Inflammatory macrophage treated with lipopolysaccharide for 1 hour (primary cell): ENCODE data around the gene CD2BP2.
"Not testable (repeated sequence)": the region's sequence is repeated elsewhere in the genome, so short reads cannot be mapped to it uniquely, and the experiment has no call there.

ENCODE experiments used
- DNase-seq, 2 donors: peaks; one replicate each; pipeline ENCODE4 v3.0.0-alpha.2; 2020 to 2022

CD2BP2 gene

DNA sequence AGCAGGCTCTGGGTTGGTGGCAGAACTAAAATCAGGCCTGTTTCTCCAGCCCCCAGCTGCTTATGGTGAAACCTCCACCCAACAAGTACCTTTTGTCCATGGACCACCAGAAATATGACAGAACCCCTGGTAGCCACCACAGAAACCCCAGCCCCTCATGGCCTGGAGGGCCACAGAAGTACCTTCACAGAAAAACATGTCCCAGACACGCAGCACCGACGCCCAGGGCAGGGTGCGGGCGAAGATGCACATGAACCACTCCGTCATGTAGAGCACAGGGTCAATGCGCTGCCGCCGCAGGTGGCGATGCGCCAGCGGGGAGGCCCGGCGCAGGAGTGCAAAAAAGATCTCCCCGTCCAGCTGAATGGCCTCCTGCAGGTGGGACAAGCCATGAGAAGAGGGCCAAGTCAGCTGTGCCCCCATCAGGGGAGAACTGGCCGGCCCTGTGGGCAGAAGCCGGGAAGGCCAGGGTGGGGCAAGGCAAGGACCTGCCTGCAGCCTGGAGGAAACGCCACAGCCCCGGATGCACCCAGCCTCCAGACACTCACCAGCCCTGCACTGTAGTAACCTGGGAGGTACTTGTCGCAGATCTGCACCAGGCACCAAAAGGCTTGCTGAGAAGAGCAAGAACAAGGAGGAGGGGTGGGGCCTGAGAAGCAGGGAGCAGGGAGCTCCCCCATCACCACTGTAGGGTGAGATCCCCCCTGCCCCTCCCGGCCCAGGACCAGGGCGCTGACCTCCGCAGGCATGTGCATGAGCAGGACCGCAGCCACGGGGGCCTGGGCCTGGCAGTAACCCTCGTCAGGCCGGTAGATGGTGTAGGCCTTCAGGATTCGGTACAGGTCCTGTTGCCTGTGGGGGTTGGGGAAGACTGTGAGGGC, 4.1 kb upstream of the CD2BP2 start:
- no peak for DNase-seq

DNA sequence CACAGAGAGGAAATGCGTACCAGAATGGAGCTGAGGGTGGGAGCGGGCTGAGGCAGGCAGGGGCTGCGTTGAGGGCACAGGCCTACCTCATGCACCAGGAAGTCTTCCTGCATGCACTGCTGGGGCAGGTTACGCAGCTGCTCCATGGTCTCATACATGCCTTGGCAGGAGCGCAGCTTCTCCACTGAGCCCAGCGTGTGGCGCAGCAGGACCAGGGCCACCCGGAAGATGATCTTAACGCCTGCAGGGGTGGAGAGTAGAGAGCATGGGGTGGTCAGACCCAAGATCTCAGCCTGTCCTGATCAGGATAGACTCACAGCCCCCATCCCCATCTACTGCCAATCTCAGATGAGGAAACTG, 3.4 kb upstream of the CD2BP2 start:
- no peak for DNase-seq

DNA sequence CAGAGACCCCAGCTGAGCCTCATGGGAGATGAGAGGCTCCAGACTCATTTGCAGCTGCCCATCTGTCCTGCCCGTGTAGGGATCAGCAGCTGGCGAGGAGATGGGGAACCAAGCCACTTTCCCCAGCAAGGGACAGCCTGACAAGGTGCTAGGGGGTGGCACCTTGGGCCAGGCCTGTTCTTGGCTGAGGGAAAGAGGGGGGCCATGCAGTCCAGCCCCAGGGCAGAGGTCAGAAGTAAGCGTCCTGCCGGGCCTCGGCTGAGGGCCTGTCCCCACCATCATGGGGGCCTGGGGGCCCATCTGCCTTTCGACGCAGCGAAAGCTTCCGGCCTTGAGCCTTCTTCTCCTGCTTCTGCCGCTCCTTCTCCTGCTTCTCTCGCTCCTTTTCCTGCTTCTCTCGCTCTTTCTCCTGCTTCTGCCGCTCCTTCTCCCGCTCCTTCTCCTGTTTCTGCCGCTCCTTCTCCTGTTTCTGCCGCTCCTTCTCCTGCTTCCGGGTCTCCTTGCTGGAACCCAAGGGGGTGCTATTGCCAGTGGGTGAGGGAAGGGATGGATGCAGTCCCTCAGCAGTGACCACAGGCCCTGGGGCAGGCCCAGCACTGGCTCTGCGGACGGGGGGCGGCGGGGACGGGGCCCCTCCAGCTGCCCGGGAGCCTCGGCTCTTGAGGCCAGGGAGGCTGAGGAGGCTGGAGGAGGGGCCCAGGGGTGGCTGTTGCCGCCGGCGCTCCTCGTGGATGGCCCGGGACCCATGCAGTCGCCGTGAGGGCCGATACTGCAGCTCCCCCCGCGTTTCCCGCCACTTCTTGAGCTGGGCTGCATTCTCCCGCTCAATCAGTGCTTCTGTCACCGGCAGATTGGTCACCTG, 2.8 kb upstream of the CD2BP2 start:
- DNase-seq: no peak

DNA sequence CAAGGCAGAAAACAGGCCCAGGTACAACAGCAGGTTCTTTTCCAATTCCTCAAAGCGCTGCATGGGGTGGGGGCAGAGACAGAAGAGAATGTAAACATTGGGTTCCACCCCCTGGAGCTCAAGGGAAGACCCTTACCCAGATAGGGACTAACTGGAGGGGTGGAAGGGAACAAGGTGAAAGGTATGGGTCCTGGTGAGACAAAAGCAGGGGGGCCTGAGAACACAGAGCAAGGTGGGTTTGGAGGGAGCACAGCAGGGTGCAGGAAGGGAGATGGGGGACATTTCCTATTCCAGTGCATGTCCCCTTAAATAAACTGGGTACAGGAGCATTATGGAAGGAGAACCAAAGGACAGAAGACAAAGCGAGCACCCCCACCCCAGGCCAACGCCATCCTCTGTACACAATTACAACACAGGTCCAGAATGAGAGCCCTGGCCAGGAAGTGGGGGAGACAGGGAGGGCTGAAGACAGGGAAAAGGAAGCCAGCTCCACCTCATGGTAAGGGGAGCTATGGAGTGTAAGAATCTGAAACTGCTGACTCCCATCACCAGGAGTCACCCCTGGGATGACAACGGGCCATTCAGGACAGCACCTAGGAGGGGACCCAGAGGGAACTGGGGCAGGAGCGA, 2.1 kb upstream of the CD2BP2 start:
- no peak for DNase-seq

GRCh38 chr16:30356401-30357084, 1.4 kb upstream of the CD2BP2 start:
- no peak for DNase-seq

DNA sequence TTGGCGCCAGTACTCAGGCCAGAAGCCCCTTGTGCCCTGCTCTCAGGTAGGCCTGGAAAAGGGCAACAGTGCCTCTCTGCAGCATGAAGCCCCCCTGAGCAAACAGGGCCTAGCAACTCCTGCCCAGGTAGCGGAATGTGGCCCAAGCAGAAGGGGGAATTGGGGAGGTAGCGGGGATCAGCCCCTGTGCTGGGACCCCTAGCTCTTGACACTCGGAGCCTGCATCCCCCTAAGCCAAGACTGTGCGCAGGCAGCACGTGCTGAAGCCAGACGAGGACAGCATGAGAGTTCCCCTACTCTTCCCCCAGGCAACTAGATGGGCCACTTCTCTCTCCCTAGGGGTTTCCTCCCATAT, 823 bp upstream of the CD2BP2 start:
- DNase-seq: no peak

DNA sequence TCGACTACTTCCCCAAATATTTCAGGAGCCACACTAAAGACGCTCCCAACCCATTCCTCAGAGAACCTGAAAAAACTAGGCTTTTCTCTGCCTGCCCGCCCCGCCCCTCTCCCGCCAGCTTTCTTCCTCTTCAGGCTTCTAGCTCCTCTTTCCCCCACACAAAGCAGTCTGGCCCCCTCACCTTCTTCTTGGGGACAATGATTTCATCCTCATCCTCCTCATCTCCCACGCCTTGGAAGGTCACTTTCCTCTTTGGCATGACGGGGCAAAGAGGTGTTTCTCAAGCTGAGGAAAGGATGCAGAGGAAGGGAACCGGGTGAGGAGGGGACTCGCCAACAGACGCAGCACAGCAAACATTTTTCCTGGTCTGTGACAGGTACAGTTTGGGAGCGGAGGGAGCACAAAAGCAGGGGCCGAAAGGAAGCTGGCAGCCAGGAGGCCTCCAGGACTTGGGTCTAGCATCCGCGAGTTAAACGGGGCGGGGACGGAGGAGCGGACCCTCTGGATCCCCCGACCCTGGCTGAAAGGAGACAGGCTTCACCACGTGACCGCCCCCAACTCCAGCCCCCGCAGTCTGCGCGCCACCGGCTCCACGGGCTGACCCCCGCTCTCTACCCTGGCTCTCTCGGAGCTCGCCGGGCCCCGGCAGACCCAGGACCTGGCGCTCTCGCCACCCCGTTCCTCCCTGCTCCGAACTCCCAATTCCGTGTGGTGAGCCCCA, 525 bp downstream of the CD2BP2 start:
- peak; percentile 69 to 89 for DNase-seq

DNA sequence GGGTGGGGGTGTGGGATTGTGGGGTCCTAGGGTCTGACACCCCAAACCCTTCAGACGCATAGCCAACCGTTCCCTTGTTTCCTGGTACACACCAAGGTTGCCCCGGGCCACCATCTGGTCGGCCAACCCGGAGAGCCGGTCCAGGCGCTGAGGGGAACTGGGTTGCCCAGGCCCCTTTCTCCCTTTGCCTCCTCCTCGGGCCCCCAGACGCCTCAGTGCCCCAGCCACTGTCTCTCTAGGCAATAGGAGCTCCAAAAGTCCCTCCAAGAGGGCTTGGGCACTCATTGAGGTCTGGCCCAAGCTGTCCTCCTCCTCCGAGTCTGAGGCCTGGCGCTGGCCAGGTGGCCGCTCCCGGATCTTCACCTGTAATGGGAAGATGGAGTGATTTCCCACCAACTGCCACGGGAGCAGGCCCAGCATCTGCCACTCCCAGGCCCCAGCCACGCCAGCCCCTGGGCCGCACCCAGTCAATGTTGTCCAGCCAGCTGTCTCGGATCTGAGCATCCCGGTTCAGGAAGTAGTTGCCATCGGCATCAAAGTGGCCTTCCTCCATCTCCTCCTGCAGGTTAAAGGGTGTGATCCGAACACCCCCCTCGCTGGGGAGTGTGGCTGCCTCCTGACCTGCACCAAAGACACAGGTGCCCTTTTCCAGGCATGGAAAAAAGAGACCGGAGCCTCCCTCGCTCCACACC, 1.5 kb downstream of the CD2BP2 start:
- no peak for DNase-seq

GRCh38 chr16:30352488-30353401, 2.4 kb downstream of the CD2BP2 start:
- DNase-seq: no peak

- no peak for DNase-seq
Measured at GRCh38 chr16:30351586-30352419, 3.3 kb downstream of the CD2BP2 start.

GRCh38 chr16:30351001-30351441, 4.1 kb downstream of the CD2BP2 start:
- DNase-seq: no peak

- no peak for DNase-seq
Measured at GRCh38 chr16:30350134-30350871, 4.8 kb downstream of the CD2BP2 start.

DNA sequence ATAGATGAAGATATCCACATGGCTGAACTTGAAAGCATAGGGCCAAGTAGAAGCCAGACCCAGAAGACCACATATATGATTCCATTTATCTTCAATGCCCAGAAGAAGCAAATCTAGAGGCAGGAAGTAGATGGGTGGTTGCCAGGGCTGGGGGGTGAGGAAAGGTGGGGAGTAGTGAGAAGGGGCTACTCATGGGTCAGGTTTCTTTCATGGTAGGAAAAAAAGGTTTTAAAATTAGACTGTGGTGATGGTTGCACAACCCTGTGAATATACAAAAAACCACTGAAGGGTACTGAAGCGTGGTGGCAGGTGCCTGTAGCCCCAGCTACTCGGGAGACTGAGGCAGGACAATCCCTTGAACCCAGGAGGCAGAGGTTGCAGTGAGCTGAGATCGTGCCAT, 5.4 kb downstream of the CD2BP2 start:
- DNase-seq: no peak

- no peak for DNase-seq
Measured at GRCh38 chr16:30348929-30349328, 6.2 kb downstream of the CD2BP2 start.

DNA sequence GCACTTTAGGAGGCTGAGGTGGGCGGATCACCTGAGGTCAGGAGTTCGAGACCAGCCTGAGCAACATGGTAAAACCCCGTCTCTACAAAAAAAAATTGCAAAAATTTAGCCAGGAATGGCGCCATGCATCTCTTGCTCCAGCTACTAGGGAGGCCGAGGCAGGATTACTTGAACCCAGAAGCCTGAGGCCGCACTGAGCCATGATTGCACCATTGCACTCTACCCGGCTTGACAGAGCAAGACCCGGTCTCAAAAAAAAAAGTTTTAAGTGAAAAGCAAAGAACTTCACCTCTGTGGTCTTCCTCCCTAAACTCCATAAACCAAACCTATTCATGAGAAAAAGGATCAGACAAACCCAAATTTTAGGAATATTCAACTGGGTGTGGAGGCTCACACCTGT, 7.0 kb downstream of the CD2BP2 start:
- no peak for DNase-seq

GRCh38 chr16:30346286-30346685, 8.8 kb downstream of the CD2BP2 start:
- DNase-seq: no peak

DNA sequence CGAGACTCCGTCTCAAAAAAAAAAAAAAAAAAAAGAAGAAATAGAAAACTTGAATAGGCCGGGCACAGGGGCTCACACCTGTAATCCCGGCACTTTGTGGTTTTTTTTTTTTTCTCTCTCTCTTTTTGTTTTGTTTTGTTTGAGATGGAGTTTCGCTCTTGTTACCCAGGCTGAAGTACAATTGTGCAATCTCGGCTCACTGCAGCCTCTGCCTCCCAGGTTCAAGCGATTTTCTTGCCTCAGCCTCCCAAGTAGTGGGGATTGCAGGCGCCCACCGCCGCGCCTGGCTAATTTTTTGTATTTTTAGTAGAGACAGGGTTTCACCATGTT, 11.7 kb downstream of the CD2BP2 start:
- not testable (repeated sequence) for DNase-seq

GRCh38 chr16:30342751-30343490, 12.2 kb downstream of the CD2BP2 start:
- DNase-seq: no peak
